K562 (cell line): ENCODE results near the gene ELOF1. TPM values are rescaled to one million over a fixed set of nuclear protein-coding genes. Genes with fewer than 3 reads are reported as not detected.

ENCODE experiments used
- AFF4 ChIP-seq: sonication (generic); formaldehyde crosslinking; IDR thresholded peaks from 2 replicates; pipeline ENCODE4 v1.8.0; 2023; ENCODE audit warnings: mild to moderate bottlenecking, missing genetic modification reagents
- BRF1 ChIP-seq: IDR thresholded peaks from 3 replicates; pipeline ENCODE4 v1.6.1; 2011; ENCODE audit warnings: borderline replicate concordance, mild to moderate bottlenecking; ENCODE audit not compliant: insufficient read length; ENCODE audit errors: extremely low read depth
- CUX1 ChIP-seq: fragments of 200-800 bp; sonication (Bioruptor generic); IDR thresholded peaks from 2 replicates; pipeline ENCODE4 v1.6.1; 2016; ENCODE audit warnings: missing genetic modification characterization, missing compliant biosample characterization
- HES1 ChIP-seq: fragments of 450-650 bp; IDR thresholded peaks from 2 replicates; pipeline ENCODE4 v1.6.1; 2016; ENCODE audit warnings: low read depth, mild to moderate bottlenecking, moderate library complexity
- MEF2A ChIP-seq: IDR thresholded peaks from 2 replicates; pipeline ENCODE4 v1.6.1; 2011; ENCODE audit warnings: low read depth, mild to moderate bottlenecking, low read length, moderate library complexity; ENCODE audit not compliant: control insufficient read depth
- SAP30 ChIP-seq: fragments of 200-600 bp; sonication (generic); IDR thresholded peaks from 2 replicates; pipeline ENCODE4 v1.6.1; 2012; ENCODE audit warnings: borderline replicate concordance, low read depth, mild to moderate bottlenecking, moderate library complexity, low read length, control low read depth, inconsistent platforms; ENCODE audit not compliant: insufficient read depth, poor library complexity, severe bottlenecking
- SPI1 ChIP-seq: IDR thresholded peaks from 2 replicates; pipeline ENCODE4 v1.6.1; 2011; ENCODE audit warnings: low read depth, low read length, control low read depth, borderline replicate concordance
- ZBTB34 ChIP-seq: fragments of 250-450 bp; sonication (Bioruptor Pico); IDR thresholded peaks from 2 replicates; pipeline ENCODE4 v1.8.0; 2021; ENCODE audit warnings: mild to moderate bottlenecking, moderate library complexity
- ZC3H4 ChIP-seq: sonication (generic); formaldehyde crosslinking; IDR thresholded peaks from 2 replicates; pipeline ENCODE4 v1.9.0; 2021; ENCODE audit warnings: missing genetic modification reagents, borderline replicate concordance
- ZNF695 ChIP-seq: fragments of 450-650 bp; formaldehyde crosslinking; IDR thresholded peaks from 2 replicates; pipeline ENCODE4 v1.4.0; 2020; ENCODE audit warnings: mild to moderate bottlenecking, moderate library complexity
- polyA plus RNA-seq, 8 experiments: library from polyadenylated mRNA; depleted of rRNA in 4 of 8; stranded (reverse) in 5 of 8; unstranded in 3 of 8; fragments of >200 nt; fragmentation: Nextera tagmentation in 2 of 8; fragmentation: Illumina TruSeq in 1 of 8; extraction: Ambion mirVana in 2 of 8; extraction: Trizol in 1 of 8; gene quantifications; 2 replicates each; pipeline versions ENCODE4 v1.2.1 to v1.2.3, GENCODE V29; 2011 to 2014; ENCODE audit warnings: inconsistent platforms in 1 of 8, missing spikeins in 1 of 8
- total RNA-seq, 7 experiments: library from RNA; depleted of rRNA in 6 of 7; stranded (reverse); fragments of >200 nt in 6 of 7; fragmentation: Illumina TruSeq in 2 of 7; extraction: Trizol in 2 of 7; gene quantifications; 2 replicates each; pipeline versions ENCODE4 v1.2.1 to v1.2.3, GENCODE V29; 2011 to 2021; ENCODE audit warnings: low replicate concordance in 1 of 7

Gene ELOF1
- total and polyA plus RNA-seq, 9 of the 15 experiments (the other 6 are each of a cell fraction or from before 2014, with no cell fraction given), result 16.7 to 147 (median 74.2) TPM

GRCh38 chr19:11597202-11598102 lies 38.4 kb upstream of the ELOF1 start, which contains the start of gene ZNF627 (continued):
- TF ChIP-seq AFF4 (CRISPR knock-in tag) (peak; percentile 93), CUX1 (no peak), ZBTB34 (CRISPR knock-in tag) (no peak), HES1 (no peak), ZNF695 (CRISPR knock-in tag) (no peak), BRF1 (no peak), SPI1 (peak; percentile 15; the same call in 1 of the 2 replicates), SAP30 (no peak), MEF2A (no peak), ZC3H4 (CRISPR knock-in tag) (peak; percentile 95; the same call in 1 of the 2 replicates)
